ENCODE results near the gene UBA6. TPM values are rescaled to one million over a fixed set of nuclear protein-coding genes. Genes with fewer than 3 reads are reported as not detected.

The UBA6 gene
- total RNA-seq, 3 donors from 2014 or later, result 37.8 to 85.5 (median 50.5) TPM

DNA sequence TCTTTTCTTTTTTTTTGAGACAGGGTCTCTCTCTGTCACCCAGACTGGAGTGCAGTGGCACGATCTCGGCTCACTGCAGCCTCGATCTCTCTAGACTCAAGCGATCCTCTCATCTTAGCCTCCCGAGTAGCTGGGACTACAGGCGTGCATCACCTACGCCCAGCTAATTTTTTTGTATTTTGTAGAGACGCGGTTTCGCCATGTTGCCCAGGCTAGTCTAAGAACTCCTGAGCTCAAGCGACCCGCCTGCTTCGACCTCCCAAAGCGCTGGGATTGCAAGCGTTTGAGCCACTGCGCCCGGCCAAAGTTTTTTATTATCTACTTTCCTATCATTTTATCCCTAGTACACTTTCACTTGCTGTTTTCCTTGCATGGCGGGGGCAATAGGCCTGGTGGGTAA is 1.4 kb downstream of the UBA6 start:
- DNase-seq (ENCODE audit: low spot score in 2 of 2), result no peak
- Histone ChIP-seq H3K27me3 (no peaks in the 10 kb centered on the region), H3K9me3 (no peaks in the 10 kb centered on the region), H3K4me3 (peak overlapping the region in 2 of 3 donors; percentile 94 to 96), H3K4me1 (peaks cover 0 to 6% of the 10 kb centered on the region in 2 donors), H3K27ac (peak overlapping the region in 1 of 2 donors; percentile 98), H3K36me3 (no peaks in the 10 kb centered on the region)
- intact Hi-C loops (cut with DNase I; ENCODE audit: low total_unique reads), result no loop called here
- TF ChIP-seq, protein P1, sequence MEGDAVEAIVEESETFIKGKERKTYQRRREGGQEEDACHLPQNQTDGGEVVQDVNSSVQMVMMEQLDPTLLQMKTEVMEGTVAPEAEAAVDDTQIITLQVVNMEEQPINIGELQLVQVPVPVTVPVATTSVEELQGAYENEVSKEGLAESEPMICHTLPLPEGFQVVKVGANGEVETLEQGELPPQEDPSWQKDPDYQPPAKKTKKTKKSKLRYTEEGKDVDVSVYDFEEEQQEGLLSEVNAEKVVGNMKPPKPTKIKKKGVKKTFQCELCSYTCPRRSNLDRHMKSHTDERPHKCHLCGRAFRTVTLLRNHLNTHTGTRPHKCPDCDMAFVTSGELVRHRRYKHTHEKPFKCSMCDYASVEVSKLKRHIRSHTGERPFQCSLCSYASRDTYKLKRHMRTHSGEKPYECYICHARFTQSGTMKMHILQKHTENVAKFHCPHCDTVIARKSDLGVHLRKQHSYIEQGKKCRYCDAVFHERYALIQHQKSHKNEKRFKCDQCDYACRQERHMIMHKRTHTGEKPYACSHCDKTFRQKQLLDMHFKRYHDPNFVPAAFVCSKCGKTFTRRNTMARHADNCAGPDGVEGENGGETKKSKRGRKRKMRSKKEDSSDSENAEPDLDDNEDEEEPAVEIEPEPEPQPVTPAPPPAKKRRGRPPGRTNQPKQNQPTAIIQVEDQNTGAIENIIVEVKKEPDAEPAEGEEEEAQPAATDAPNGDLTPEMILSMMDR (IDR thresholded peaks at IDR 0.05), result no peak
- TF ChIP-seq POLR2A (IDR thresholded peaks at IDR 0.05) (no peak), POLR2AphosphoS5 (IDR thresholded peaks at IDR 0.05) (no peak)

DNA sequence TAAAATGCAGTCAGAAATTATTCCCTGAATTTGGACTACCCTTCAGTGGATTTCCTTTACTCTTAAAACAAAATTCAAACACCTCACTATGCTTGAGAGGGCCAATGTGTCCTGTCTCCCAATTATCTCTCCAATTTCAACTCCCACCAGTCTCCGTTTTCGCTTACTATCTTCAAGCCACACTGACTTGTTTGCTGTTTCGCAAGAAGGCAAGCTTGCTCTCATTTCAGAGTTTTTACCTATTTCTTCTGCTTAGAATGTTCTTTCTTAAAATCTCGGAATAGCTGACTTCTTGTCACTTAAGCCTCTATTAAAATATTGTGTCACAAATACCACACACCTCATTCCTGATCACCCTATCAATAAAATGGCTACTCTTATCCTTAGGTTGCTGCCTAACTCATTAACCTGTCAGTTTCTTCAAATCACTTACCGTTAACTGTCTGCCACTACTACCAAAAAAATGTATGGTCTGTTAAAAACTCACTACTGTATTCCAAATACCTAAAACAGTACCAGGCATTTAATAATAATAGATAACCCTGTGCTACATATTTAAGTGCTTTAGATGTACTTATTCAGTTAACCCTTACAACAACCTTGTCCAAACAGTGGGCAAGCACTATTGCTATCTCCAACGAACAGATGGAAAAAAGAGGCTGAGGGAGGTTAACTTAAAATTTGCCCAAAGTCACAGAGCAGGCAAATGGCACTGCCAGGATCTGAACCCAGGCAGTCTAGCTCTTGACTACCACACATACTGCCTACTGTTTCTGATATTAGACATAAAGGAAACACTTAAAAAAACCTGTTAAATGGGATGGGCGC is 2.9 kb downstream of the UBA6 start:
- intact Hi-C loops (cut with DNase I; ENCODE audit: low total_unique reads), result no loop called here
- TF ChIP-seq, protein P1 (IDR thresholded peaks at IDR 0.05), result no peak
- no peak for TF ChIP-seq POLR2A (IDR thresholded peaks at IDR 0.05)
- no peak for TF ChIP-seq POLR2AphosphoS5 (IDR thresholded peaks at IDR 0.05)
- no peak overlapping the region for H3K4me3 ChIP-seq

DNA sequence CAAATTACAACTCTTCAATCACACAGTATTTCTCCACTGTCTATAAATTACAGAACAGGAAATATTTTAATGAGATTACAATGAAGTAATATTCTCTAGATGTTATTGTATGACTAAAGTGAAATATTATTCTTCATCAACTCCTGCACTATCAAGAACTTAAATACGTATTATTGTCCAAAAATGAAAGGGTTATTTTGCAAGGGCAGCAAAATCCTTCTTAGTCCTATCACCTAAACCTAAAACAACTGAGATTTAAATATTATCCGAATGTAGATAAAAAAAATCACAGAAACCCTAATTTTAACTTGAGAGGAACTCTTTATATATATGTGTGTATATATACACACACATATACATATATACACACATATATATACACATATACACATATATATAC is 4.9 kb downstream of the UBA6 start:
- Histone ChIP-seq H3K4me3 (no peak overlapping the region), H3K27ac (no peak overlapping the region), H3K4me1 (no peaks in the 10 kb centered on the region), H3K9me3 (peaks cover 0 to 10% of the 10 kb centered on the region in 2 donors), H3K36me3 (no peaks in the 10 kb centered on the region), H3K27me3 (no peaks in the 10 kb centered on the region)
- intact Hi-C loops (cut with DNase I; ENCODE audit: low total_unique reads), result no loop called here
- DNase-seq (ENCODE audit: low spot score in 2 of 2), result no peak
- TF ChIP-seq, protein P1 (IDR thresholded peaks at IDR 0.05), result no peak
- TF ChIP-seq POLR2A (IDR thresholded peaks at IDR 0.05), result no peak
- no peak for TF ChIP-seq POLR2AphosphoS5 (IDR thresholded peaks at IDR 0.05)

More for the DNA sequence above, 2.9 kb downstream of the UBA6 start:
- Histone ChIP-seq H3K9me3 (no peaks in the 10 kb centered on the region), H3K27me3 (no peaks in the 10 kb centered on the region), H3K36me3 (no peaks in the 10 kb centered on the region), H3K27ac (no peak overlapping the region), H3K4me1 (peaks cover 0 to 6% of the 10 kb centered on the region in 2 donors)
- DNase-seq (ENCODE audit: low spot score in 2 of 2), result no peak

DNA sequence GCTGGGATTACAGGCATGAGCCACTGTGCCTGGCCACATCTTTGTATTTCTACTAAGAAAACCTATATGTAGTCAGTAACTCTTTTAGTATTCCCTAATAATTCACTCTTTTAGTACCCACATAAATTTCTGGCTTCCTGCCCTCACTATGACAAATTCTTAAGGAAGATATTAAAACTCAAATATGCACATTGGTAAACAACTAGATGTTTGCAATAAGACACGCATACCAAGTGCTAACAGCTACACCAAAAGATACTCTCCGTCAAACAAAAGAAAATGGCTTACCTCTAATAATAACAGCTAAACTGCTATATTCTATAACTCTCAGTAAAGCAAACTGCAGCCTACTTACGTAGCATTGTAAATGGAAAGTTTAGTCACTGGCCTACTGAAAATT is 6.3 kb downstream of the UBA6 start:
- intact Hi-C loops (cut with DNase I; ENCODE audit: low total_unique reads), result no loop called here
- TF ChIP-seq, protein P1 (IDR thresholded peaks at IDR 0.05), result no peak
- TF ChIP-seq POLR2A (IDR thresholded peaks at IDR 0.05) (no peak), POLR2AphosphoS5 (IDR thresholded peaks at IDR 0.05) (no peak)

DNA sequence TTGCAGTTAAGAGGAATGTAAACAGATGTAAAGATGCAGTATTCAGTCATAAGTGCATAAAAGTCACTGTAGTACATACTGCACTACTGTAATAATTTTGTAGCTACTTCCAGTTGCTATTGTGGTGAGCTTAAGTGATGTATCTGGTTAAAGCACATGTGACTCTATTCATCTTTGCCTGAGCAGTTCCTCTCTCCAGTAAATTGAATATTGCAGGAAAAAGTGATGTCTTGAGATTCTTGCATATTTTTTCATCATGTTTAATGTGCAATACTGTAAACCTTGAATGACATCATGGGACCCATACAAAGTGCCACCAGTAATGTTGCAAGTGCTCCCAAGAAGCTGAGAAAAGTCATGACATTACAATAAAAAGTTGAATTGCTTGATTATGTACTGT is 9.6 kb downstream of the UBA6 start:
- H3K27ac ChIP-seq, result no peak overlapping the region
- intact Hi-C loops (cut with DNase I; ENCODE audit: low total_unique reads), result no loop called here
- peaks cover 0 to 10% of the 10 kb centered on the region in 2 donors for H3K9me3 ChIP-seq
- TF ChIP-seq POLR2A (IDR thresholded peaks at IDR 0.05) (no peak), POLR2AphosphoS5 (IDR thresholded peaks at IDR 0.05) (no peak)
- TF ChIP-seq, protein P1 (IDR thresholded peaks at IDR 0.05), result no peak
- H3K4me3 ChIP-seq, result no peak overlapping the region
- H3K36me3 ChIP-seq, result no peaks in the 10 kb centered on the region
- no peaks in the 10 kb centered on the region for H3K27me3 ChIP-seq
- no peaks in the 10 kb centered on the region for H3K4me1 ChIP-seq
- DNase-seq (ENCODE audit: low spot score in 2 of 2), result no peak

More for the DNA sequence above, 6.3 kb downstream of the UBA6 start:
- DNase-seq (ENCODE audit: low spot score in 2 of 2), result no peak
- no peaks in the 10 kb centered on the region for H3K27me3 ChIP-seq
- no peaks in the 10 kb centered on the region for H3K36me3 ChIP-seq
- H3K4me3 ChIP-seq, result no peak overlapping the region
- H3K4me1 ChIP-seq, result no peaks in the 10 kb centered on the region
- H3K27ac ChIP-seq, result no peak overlapping the region
- peaks cover 0 to 10% of the 10 kb centered on the region in 2 donors for H3K9me3 ChIP-seq

All from breast epithelium (tissue), 4 donors.